Body of pancreas (tissue), 4 donors: ENCODE data around the gene EIF4A2. TPM values are rescaled to one million over a fixed set of nuclear protein-coding genes. Genes with fewer than 3 reads are reported as not detected.
"Not testable (repeated sequence)": the region's sequence is repeated elsewhere in the genome, so short reads cannot be mapped to it uniquely, and the experiment has no call there.

Experiments
- ATAC-seq: fragments of 150-250 bp; one replicate; pipeline ENCODE4 v1.9.1; 2016
- DNase-seq, 4 donors: peaks; one replicate each; pipeline ENCODE4 v3.0.0-alpha.2; 2019
- H3K27ac ChIP-seq, 4 donors: fragments of 200-600 bp; sonication (generic); 1 replicate in 3 of 4; 2 replicates in 1 of 4; pipeline versions ENCODE4 v1.5.1 to v1.6.1; 2016 to 2019; ENCODE audit warnings: mild to moderate bottlenecking in 1 of 4, mixed read lengths in 1 of 4, moderate library complexity in 1 of 4
- H3K27me3 ChIP-seq, 2 donors: fragments of 200-600 bp; sonication (generic); one replicate each; pipeline ENCODE4 v1.6.0; 2016; ENCODE audit warnings: mild to moderate bottlenecking in 1 of 2
- H3K36me3 ChIP-seq, 2 donors: fragments of 200-600 bp; sonication (generic); replicated peaks in 1 of 2; 2 replicates each; pipeline ENCODE4 v1.5.1; 2016; ENCODE audit warnings: low read depth in 2 of 2; ENCODE audit not compliant: insufficient read depth in 1 of 2
- H3K4me1 ChIP-seq: fragments of 200-600 bp; sonication (generic); one replicate; pipeline ENCODE4 v1.6.0; 2016
- H3K4me3 ChIP-seq, 2 donors: fragments of 200-600 bp; sonication (generic); 1 replicate in 1 of 2; 2 replicates in 1 of 2; pipeline ENCODE4 v1.5.1; 2016 to 2019
- H3K9me3 ChIP-seq, 3 donors: fragments of 200-600 bp; sonication (generic); 1 replicate in 2 of 3; 2 replicates in 1 of 3; pipeline ENCODE4 v1.5.1; 2016
- POLR2A ChIP-seq, 3 donors: fragments of 450-650 bp; IDR thresholded peaks; one replicate each; pipeline ENCODE4 v1.6.1; 2016; ENCODE audit warnings: antibody characterized with exemption in 3 of 3, mild to moderate bottlenecking in 2 of 3
- WGBS, 2 donors: methylation state at CpG; one replicate each; pipeline ENCODE4 v1.1.5; 2017; 5-methylcytosine and 5-hydroxymethylcytosine counted together
- intact Hi-C: fragments of 100-400 bp; cut with DNase I; formaldehyde crosslinking; loops from one replicate; pipeline ENCODE4 v1.15.1; 2023
- total RNA-seq, 2 donors: library from RNA; depleted of rRNA; stranded (reverse); fragments of >200 nt; gene quantifications; one replicate each; pipeline ENCODE4 v1.1.0, GENCODE V29; 2016
- TF ChIP-seq, protein P1 (sequence below), 7 experiments: fragments of 450-650 bp in 4 of 7; fragments of 200-600 bp in 3 of 7; sonication (generic) in 3 of 7; IDR thresholded peaks; one replicate each; pipeline ENCODE4 v1.5.1; 2016 to 2019; ENCODE audit warnings: antibody characterized with exemption in 7 of 7

EIF4A2 gene
- total RNA-seq, 2 donors from 2014 or later, result 222 to 424 TPM

DNA sequence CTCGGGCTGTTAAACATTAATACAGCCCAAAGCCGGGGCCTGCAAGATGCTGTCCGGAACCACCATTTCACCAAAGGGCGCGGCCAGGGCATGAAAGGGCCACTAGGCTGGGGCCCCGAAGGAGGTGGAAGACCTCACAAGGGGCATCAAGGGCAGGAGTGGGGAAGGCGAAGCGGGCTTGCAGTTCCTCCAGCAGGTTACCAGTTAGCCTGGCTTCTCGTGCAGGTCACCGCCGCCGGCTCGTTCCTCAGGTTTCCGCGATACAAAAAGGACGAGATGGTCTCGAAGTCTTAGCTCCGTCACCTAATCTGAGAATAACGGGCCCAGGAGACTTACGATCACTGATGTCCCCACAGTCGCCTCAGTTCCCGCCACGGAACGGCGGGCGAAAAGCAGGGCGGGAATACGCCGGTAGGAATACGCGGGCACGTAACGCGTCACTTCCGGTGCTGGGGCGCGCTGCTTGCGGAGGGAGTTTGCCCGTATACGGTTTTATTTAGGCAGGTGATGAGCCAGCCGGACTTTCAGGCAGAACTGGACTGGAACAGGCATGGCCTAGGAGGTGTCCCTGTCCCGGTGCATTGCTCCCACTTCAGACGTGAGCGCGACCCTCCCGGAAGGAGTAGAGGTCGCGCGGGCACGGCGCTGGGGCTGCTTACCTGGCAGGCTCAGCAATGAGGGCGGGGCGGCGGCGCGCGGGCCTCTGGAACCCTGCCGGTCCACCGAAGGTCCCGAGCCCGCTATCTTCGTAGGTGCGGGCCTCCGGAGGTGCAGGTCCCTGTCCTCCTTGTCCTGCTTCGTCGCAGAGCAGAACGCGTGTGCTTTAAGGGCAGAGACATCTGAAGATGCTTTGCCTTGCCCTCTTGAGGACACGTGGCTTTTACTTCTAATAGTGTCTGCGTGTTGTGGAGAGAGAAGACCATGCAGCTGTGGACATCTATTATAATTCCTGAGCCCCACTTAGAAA, 23.0 kb downstream of the EIF4A2 start, which contains the start of gene RFC4:
RFC4 (minus strand) TSS at position 394 of the 967 bp plus-strand sequence. CDS start 1,769 bp downstream, outside the sequence.
- TF ChIP-seq POLR2A (IDR thresholded peaks at IDR 0.05), result peak in 2 of 3 donors; percentile 70 to 72
- TF ChIP-seq, protein P1, sequence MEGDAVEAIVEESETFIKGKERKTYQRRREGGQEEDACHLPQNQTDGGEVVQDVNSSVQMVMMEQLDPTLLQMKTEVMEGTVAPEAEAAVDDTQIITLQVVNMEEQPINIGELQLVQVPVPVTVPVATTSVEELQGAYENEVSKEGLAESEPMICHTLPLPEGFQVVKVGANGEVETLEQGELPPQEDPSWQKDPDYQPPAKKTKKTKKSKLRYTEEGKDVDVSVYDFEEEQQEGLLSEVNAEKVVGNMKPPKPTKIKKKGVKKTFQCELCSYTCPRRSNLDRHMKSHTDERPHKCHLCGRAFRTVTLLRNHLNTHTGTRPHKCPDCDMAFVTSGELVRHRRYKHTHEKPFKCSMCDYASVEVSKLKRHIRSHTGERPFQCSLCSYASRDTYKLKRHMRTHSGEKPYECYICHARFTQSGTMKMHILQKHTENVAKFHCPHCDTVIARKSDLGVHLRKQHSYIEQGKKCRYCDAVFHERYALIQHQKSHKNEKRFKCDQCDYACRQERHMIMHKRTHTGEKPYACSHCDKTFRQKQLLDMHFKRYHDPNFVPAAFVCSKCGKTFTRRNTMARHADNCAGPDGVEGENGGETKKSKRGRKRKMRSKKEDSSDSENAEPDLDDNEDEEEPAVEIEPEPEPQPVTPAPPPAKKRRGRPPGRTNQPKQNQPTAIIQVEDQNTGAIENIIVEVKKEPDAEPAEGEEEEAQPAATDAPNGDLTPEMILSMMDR (IDR thresholded peaks at IDR 0.05), result peak in 1 of 7 experiments; percentile 19
- intact Hi-C loops, result no loop called here
- Histone ChIP-seq H3K36me3 (peaks cover 0 to 3% of the 10 kb centered on the region in 2 donors), H3K9me3 (no peaks in the 10 kb centered on the region), H3K4me1 (peaks cover 16% of the 10 kb centered on the region), H3K27ac (peak within 1 kb of the TSS; percentile 79 to 93 (median 86)), H3K27me3 (no peaks in the 10 kb centered on the region), H3K4me3 (peak within 1 kb of the TSS; percentile 67 to 71)
- peak; percentile 84 to 87 (median 85) for DNase-seq
- WGBS, 2 donors, result 0 to 1% methylated on average over 25 to 70 of the region's 70 CpGs
- peak; percentile 96 for ATAC-seq

DNA sequence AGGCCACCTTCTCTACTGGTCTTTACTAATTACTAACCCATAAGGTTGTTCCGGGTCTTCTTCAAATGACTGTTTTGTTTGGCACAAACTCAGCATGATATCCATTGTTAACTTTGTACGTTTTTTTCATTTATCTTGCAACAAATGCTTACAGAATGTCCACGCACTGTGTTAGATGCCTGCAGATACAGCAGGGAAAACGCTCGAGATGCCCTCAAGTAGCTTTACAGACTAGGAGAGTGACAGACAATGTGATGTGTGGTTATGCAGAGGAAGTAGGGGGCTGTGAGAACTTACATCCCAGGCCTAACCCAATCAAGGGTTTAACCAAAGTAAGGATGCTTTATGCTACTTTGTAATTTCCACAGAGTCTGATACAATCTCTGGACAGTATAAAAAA, 23.9 kb downstream of the EIF4A2 start:
- H3K27ac ChIP-seq, result peak overlapping the region in 1 of 4 donors; percentile 84
- 28 to 32% methylated on average over 5 of the region's 5 CpGs for WGBS, 2 donors

DNA sequence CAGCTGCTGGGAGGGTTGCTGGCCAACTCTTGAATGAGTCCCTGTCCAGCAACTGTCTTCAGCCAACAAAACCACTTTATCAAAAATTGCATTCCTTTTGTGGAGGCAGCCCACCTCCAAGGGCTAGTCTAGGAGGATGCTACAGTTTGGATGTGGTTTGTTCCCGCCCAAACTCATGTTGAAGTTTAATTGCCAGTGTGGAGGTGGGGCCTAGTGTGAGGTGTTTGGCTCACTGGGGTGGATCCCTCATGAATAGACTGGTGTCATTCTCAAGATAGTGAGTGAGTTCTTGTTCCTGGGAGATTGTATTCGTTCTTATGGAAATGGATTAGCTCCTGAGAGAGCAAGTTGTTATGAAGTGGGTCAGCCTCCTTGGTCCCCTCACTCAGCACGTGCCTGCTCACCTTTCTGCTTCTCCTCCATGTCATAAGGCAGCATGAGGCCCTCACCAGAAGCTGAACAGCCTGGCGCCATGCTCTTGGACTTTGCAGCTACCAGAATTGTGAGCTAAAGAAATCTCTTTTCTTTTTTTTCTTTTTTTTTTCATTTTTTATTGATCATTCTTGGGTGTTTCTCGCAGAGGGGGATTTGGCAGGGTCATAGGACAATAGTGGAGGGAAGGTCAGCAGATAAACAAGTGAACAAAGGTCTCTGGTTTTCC, 27.1 kb downstream of the EIF4A2 start:
- ATAC-seq (no peak), DNase-seq (no peak)
- Histone ChIP-seq H3K27ac (no peak overlapping the region), H3K36me3 (no peaks in the 10 kb centered on the region), H3K9me3 (no peaks in the 10 kb centered on the region), H3K4me3 (no peak overlapping the region), H3K27me3 (peaks cover 0 to 6% of the 10 kb centered on the region in 2 donors), H3K4me1 (peaks cover 12% of the 10 kb centered on the region)
- WGBS, 2 donors, result 72 to 82% methylated on average over 5 of the region's 5 CpGs
- intact Hi-C loops, result loop anchor here (10.0 kb wide), 1 partner anchor 196 kb away; the partner anchor contains the start of gene AHSG
- TF ChIP-seq POLR2A (IDR thresholded peaks at IDR 0.05), result no peak
- TF ChIP-seq, protein P1 (IDR thresholded peaks at IDR 0.05), result no peak

More for the DNA sequence above, 23.9 kb downstream of the EIF4A2 start:
- intact Hi-C loops, result no loop called here
- Histone ChIP-seq H3K27me3 (no peaks in the 10 kb centered on the region), H3K4me1 (peaks cover 16% of the 10 kb centered on the region), H3K4me3 (no peak overlapping the region), H3K36me3 (peaks cover 0 to 3% of the 10 kb centered on the region in 2 donors), H3K9me3 (no peaks in the 10 kb centered on the region)
- ATAC-seq (no peak), DNase-seq (no peak)
- TF ChIP-seq, protein P1 (IDR thresholded peaks at IDR 0.05), result no peak
- TF ChIP-seq POLR2A (IDR thresholded peaks at IDR 0.05), result no peak

DNA sequence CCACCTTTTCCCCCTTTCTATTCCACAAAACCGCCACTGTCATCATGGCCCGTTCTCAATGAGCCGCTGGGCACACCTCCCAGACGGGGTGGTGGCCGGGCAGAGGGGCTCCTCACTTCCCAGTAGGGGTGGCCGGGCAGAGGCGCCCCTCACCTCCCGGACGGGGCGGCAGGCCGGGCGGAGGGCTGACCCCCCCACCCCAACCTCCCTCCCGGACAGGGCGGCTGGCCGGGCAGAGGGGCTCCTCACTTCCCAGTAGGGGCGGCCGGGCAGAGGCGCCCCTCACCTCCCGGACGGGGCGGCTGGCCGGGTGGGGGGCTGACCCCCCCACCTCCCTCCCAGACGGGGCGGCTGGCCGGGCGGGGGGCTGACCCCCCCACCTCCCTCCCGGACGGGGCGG, 27.9 kb downstream of the EIF4A2 start:
- not testable (repeated sequence) for H3K4me1 ChIP-seq, DNase-seq, ATAC-seq, H3K27ac ChIP-seq, H3K27me3 ChIP-seq, H3K9me3 ChIP-seq, H3K4me3 ChIP-seq, H3K36me3 ChIP-seq
- WGBS, 2 donors, result 74 to 89% methylated on average over 5 to 11 of the region's 29 CpGs
- intact Hi-C loops, result loop anchor here (10.0 kb wide), 1 partner anchor 197 kb away; the partner anchor contains the start of gene AHSG

DNA sequence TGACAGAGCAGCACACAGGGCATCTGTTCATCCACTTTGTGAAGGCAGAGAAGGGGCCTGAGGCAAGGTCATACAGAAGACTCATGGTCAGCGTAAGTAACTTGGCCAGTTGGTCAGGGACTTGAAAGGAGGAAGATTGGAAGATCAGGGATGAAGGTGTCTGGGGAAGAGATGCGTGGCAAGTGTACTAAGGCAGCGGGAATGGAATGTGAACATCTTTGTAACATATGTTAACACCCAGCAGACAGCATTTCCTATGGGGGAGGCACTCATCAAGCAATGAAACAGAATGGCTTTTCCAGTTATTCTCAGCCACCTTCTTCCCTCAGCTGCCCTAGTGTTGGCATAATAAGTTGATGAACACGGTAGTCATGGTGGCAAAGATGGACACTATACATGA, 30.7 kb downstream of the EIF4A2 start:
- 86 to 88% methylated on average over 4 of the region's 4 CpGs for WGBS, 2 donors
- ATAC-seq (no peak), DNase-seq (no peak)
- no peaks in the 10 kb centered on the region for H3K36me3 ChIP-seq
- H3K27me3 ChIP-seq, result peaks cover 0 to 6% of the 10 kb centered on the region in 2 donors
- H3K4me3 ChIP-seq, result no peak overlapping the region
- no peak for TF ChIP-seq POLR2A (IDR thresholded peaks at IDR 0.05)
- TF ChIP-seq, protein P1 (IDR thresholded peaks at IDR 0.05), result no peak
- H3K9me3 ChIP-seq, result no peaks in the 10 kb centered on the region
- intact Hi-C loops, result loop anchor here (10.0 kb wide), 1 partner anchor 199 kb away; the partner anchor contains the start of gene AHSG
- H3K27ac ChIP-seq, result no peak overlapping the region
- no peaks in the 10 kb centered on the region for H3K4me1 ChIP-seq
